ENCODE data around the gene NPHP4. TPM values are rescaled to one million over a fixed set of nuclear protein-coding genes. Genes with fewer than 3 reads are reported as not detected.

Gene NPHP4
- total and polyA plus RNA-seq, 2 donors (not counting 3 experiments of a cell fraction or from before 2014, with no cell fraction given) = 4.4 to 11.7 TPM

GRCh38 chr1:5832916-5833895, 159.0 kb downstream of the NPHP4 start:
- Histone ChIP-seq H3K27ac (ENCODE audit: insufficient read depth, low read depth, low read length) (no peak overlapping the region), H3K4me1 (ENCODE audit: control insufficient read depth, extremely low read depth, insufficient read depth, low read length) (no peaks in the 10 kb centered on the region), H2AFZ (ENCODE audit: low read depth, low read length) (no peak overlapping the region), H3K9ac (replicated peaks; ENCODE audit: extremely low read depth, insufficient read depth, low read length) (no peak overlapping the region), H3K27me3 (ENCODE audit: control insufficient read depth in 2 of 2, insufficient read depth in 2 of 2, low read length in 2 of 2) (no peaks in the 10 kb centered on the region), H3K9me1 (replicated peaks; ENCODE audit: control insufficient read depth, extremely low read depth, insufficient read depth, low read length) (no peaks in the 10 kb centered on the region), H4K20me1 (replicated peaks; ENCODE audit: control insufficient read depth, extremely low read depth, insufficient read depth, low read length) (no peaks in the 10 kb centered on the region), H3K79me2 (ENCODE audit: control insufficient read depth, insufficient read depth, low read length) (no peaks in the 10 kb centered on the region), H3K4me2 (ENCODE audit: insufficient read depth, low read length) (no peak overlapping the region), H3K9me3 (replicated peaks; ENCODE audit: control insufficient read depth, insufficient read depth, low read length) (no peaks in the 10 kb centered on the region), H3K36me3 (ENCODE audit: control insufficient read depth in 2 of 2, extremely low read depth in 1 of 2, insufficient read depth in 2 of 2, low read length in 2 of 2) (no peaks in the 10 kb centered on the region), H3K4me3 (replicated peaks in 1 of 3; ENCODE audit: insufficient read depth in 1 of 3, low read depth in 1 of 3, low read length in 3 of 3) (no peak overlapping the region)
- BruUV-seq (replicated peaks) = no TSS peak
- TF ChIP-seq GATA2 (IDR thresholded peaks at IDR 0.05; ENCODE audit: insufficient read depth, insufficient read length, low read depth, low read length) = no peak
- no peak for TF ChIP-seq JUN (IDR thresholded peaks at IDR 0.05; ENCODE audit: borderline replicate concordance, insufficient read depth, insufficient read length, low read depth)
- DNase-seq (ENCODE audit: low read depth, low spot score) (no peak), FAIRE-seq (no peak)
- intact Hi-C loops (cut with micrococcal nuclease) = no loop called here
- CTCF ChIA-PET = no interaction called here
- dilution Hi-C loops (cut with MboI; ENCODE audit: extremely low pct_ligation_motif_present, low sequenced_read_pairs) = no loop called here
- POLR2A ChIA-PET = no interaction called here

DNA sequence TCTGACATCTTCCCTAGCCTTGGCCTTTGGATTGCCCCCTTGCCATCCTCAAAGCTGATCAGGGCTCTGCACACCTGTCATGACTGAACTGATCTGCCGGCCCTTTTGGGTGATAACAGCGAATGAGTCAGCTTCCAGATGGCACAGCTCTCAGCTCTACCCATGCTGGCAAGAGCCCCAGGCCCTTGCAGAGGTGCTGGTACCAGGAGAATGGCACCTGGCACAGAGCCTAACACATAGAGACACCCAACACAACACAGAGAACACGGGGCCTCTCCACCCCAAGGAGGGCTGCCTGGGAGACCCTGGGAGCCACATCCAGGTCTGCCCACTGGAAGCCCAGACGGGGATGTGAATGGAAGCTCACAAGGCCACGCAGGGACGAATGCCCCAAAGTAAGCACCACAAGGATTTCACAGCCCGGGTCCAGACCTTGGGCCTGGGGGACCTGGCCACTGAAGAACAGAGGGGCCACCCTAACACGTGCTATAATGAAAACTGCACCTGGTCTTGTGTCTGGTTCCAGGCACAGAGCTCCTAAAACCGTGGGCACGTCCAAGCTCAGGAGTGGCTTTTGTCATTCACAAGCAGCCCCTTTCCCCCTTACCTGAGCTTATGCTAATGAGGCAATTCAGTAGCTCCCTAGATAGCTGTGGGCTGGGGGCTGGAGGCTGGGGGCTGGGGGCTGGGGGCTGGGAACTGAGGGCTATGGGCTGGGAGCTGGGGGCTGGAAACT, 160.5 kb downstream of the NPHP4 start:
- no peak overlapping the region for H3K27ac ChIP-seq (ENCODE audit: insufficient read depth, low read depth, low read length)
- ChIA-PET CTCF (no interaction called here), POLR2A (no interaction called here)
- H3K4me2 ChIP-seq (ENCODE audit: insufficient read depth, low read length) = no peak overlapping the region
- no TSS peak for BruUV-seq (replicated peaks)
- no peaks in the 10 kb centered on the region for H3K79me2 ChIP-seq (ENCODE audit: control insufficient read depth, insufficient read depth, low read length)
- H3K27me3 ChIP-seq (ENCODE audit: control insufficient read depth in 2 of 2, insufficient read depth in 2 of 2, low read length in 2 of 2) = no peaks in the 10 kb centered on the region
- intact Hi-C loops (cut with micrococcal nuclease) (no loop called here), dilution Hi-C loops (cut with MboI; ENCODE audit: extremely low pct_ligation_motif_present, low sequenced_read_pairs) (no loop called here)
- H3K9ac ChIP-seq (replicated peaks; ENCODE audit: extremely low read depth, insufficient read depth, low read length) = no peak overlapping the region
- H3K4me3 ChIP-seq (replicated peaks in 1 of 3; ENCODE audit: insufficient read depth in 1 of 3, low read depth in 1 of 3, low read length in 3 of 3) = no peak overlapping the region
- H3K4me1 ChIP-seq (ENCODE audit: control insufficient read depth, extremely low read depth, insufficient read depth, low read length) = no peaks in the 10 kb centered on the region
- no peaks in the 10 kb centered on the region for H3K36me3 ChIP-seq (ENCODE audit: control insufficient read depth in 2 of 2, extremely low read depth in 1 of 2, insufficient read depth in 2 of 2, low read length in 2 of 2)
- H2AFZ ChIP-seq (ENCODE audit: low read depth, low read length) = no peak overlapping the region
- no peaks in the 10 kb centered on the region for H4K20me1 ChIP-seq (replicated peaks; ENCODE audit: control insufficient read depth, extremely low read depth, insufficient read depth, low read length)
- no peaks in the 10 kb centered on the region for H3K9me1 ChIP-seq (replicated peaks; ENCODE audit: control insufficient read depth, extremely low read depth, insufficient read depth, low read length)
- FAIRE-seq = no peak
- no peaks in the 10 kb centered on the region for H3K9me3 ChIP-seq (replicated peaks; ENCODE audit: control insufficient read depth, insufficient read depth, low read length)
- DNase-seq (ENCODE audit: low read depth, low spot score) = no peak
- TF ChIP-seq POLR2A (IDR thresholded peaks at IDR 0.05; ENCODE audit: low read depth, low read length) (no peak), GATA2 (IDR thresholded peaks at IDR 0.05; ENCODE audit: insufficient read depth, insufficient read length, low read depth, low read length) (no peak), MYC (IDR thresholded peaks at IDR 0.05; ENCODE audit: low read depth, low read length) (no peak), JUN (IDR thresholded peaks at IDR 0.05; ENCODE audit: borderline replicate concordance, insufficient read depth, insufficient read length, low read depth) (no peak), FOS (IDR thresholded peaks at IDR 0.05; ENCODE audit: borderline replicate concordance, insufficient read depth, low read length) (no peak), POLR2AphosphoS5 (IDR thresholded peaks at IDR 0.05; ENCODE audit: insufficient read depth, low read depth, low read length) (no peak)

Measured in endothelial cell of umbilical vein (primary cell).